T47D (cell line): ENCODE measurements around the gene PIM2.

Experiments
- DNase-seq, 2 experiments: peaks; one replicate each; pipeline versions ENCODE4 v3.0.0 to v3.0.0-alpha.2; 2011 to 2012; ENCODE audit warnings: low read depth in 1 of 2, low spot score in 1 of 2
- JUND ChIP-seq: IDR thresholded peaks from 2 replicates; pipeline ENCODE4 v1.6.1; 2012; ENCODE audit warnings: low read depth
- in situ Hi-C: cut with HindIII; loops from 2 replicates; pipeline ENCODE4 v1.10.0; 2016; ENCODE audit warnings: low sequenced_read_pairs, low pct_unique_long_range_greater_than_20kb

The PIM2 gene

DNA sequence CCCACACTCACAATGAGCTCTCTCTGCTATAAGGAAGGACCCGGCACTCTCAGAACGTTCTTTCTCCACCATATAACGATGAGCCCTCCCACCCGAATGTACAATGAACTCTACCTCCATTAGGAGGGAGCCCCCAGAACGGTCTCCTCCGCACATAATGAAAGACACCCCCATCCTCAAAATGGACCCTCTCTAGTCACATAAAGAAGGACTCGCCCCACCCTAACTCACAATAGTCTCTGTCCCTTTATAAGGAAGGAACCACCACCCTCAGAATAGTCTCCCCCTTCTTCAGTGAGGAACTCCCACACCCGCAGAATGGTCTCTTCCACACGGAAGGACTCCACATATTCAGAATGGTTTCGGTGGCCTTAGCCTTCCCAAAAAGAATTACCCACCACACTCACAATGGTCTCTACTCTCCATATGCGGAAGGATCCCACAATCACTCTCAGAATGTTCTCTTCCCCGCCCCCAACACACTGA is 7.9 kb downstream of the PIM2 start:
- in situ Hi-C loops: no loop called here
- no peak for TF ChIP-seq JUND
- DNase-seq: peak in 1 of 2 experiments; percentile 47

GRCh38 chrX:48909703-48910294 is 9.0 kb downstream of the PIM2 start:
- no peak for TF ChIP-seq JUND
- in situ Hi-C loops: no loop called here

DNA sequence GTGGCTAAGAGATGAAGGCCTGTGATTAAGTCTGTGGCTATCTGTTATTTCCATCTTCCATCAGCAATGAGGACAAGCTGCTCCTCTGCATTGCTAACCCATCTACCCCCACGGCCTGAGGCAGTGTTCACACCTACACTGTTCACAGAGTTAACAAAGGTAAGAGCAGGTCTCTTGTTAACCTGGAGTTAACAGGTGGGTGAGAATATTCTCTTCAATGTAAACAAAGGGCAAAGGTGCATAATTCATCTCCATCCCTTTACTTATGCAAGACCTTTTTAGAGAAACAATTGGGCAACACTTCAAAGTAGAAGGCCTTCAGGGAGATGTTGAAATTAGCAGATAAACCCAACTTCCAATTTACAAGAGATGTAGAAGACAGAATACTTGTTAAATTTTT is 10.2 kb downstream of the PIM2 start:
- DNase-seq: no peak
- TF ChIP-seq JUND: no peak
- in situ Hi-C loops: no loop called here

More at GRCh38 chrX:48909703-48910294, 9.0 kb downstream of the PIM2 start:
- DNase-seq: no peak

DNA sequence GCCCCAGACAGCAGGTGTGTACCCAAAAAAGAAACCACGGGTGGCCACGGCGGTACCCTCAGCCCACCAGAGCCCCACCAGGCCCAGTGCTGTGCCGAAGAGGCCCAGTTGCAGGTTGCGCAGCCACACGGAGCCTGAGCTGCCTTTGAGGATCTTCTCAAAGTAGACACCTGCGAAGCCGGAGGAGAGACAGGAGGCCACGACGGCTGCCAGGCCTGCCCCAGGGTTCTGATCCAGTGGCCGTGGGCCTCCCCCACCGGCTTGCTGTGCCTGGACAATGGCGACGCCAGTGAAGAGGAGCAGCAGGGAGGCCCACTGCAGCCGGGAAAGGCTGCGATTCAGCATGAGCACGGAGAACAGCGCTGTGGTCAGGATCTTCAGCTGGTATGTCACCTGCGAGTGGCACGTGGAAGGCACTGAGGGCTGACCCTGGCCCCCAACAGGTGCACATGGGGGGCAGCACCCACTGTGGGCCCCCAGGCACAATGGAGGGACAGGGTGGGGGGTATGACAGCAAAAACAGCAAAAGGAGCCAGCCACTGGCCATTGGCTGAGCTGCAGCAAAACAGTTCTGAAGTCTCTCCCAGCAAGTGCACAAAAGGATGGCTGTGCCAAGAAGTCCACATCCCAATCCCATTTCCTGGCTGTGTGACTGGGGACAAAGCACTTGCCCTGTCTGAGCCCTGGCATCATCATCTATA is 13.6 kb downstream of the PIM2 start:
- DNase-seq: no peak
- in situ Hi-C loops: no loop called here
- TF ChIP-seq JUND: no peak

DNA sequence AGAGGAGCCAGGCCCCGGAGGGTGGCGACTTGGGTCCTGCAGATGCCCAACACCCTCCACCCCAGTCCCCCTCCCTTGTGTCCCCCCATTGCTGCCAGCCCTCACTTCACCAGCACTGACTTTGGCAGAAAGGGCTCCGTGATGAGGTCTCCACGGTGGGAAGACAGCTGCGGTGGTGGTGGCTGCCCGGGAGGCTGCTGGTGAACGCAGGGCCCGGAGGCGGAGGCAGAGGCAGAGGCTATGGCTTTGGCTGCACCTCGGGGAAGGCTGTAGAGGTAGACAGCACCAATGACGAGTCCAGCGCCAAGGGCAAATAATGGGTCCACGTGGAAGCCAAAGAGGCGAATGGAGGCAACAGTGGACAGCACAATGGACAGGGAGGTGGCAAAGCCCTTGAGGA is 14.2 kb downstream of the PIM2 start:
- TF ChIP-seq JUND: no peak
- no peak for DNase-seq
- in situ Hi-C loops: no loop called here

DNA sequence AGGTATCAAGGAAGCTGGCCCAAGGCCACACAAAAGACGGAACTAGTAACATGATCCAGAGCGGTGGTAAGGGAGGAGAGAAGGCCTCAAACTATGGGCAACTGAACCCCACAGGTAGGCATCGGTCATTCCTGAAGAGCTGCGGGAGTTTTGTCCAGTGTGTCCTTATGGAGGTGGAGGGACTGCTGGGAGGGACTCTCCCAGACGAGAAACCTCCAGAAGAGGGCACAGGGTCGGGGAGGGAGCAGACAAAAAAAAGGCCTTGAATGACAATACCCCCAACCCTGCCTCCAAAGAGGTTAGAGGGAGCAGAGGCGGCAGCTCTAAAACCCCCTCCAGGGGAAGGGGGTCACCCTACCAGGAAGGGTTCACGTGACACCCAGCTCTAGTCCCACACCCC is 14.6 kb downstream of the PIM2 start:
- DNase-seq: no peak
- TF ChIP-seq JUND: no peak
- in situ Hi-C loops: no loop called here

DNA sequence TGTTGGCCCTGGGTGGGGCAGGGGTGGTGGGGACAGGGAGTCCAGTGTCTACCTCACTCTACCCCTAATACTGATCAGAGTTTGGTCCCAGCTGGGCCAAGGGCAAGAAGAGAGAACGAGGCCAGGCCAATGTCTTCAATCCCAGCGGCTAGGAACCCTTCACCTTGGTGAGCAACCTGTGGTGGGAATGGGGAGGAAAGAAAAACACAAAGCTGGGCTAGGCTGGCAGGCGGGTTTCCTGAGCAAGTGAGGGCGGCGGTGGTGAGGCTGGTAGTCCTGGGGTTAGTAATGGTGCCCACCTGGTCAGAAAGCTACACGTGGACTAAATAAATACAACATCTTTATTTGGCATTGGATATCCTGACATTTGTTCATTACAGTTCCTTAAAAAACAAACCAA is 15.5 kb downstream of the PIM2 start:
- DNase-seq: no peak
- in situ Hi-C loops: no loop called here
- TF ChIP-seq JUND: no peak

- in situ Hi-C loops: no loop called here
These were observed 16.0 kb downstream of the PIM2 start for GRCh38 chrX:48902776-48903175.

DNA sequence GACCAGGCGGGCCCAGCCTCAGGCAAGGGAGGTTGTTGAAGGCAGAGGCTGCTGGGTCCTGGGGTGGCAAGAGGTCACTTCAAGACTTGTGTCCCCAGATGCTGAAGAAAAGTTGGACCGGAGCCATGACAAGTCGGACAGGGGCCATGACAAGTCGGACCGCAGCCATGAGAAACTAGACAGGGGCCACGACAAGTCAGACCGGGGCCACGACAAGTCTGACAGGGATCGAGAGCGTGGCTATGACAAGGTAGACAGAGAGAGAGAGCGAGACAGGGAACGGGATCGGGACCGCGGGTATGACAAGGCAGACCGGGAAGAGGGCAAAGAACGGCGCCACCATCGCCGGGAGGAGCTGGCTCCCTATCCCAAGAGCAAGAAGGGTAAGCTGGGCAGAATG is 16.7 kb downstream of the PIM2 start:
- no peak for DNase-seq

More at GRCh38 chrX:48902776-48903175, 16.0 kb downstream of the PIM2 start:
- DNase-seq: no peak
- no peak for TF ChIP-seq JUND

DNA sequence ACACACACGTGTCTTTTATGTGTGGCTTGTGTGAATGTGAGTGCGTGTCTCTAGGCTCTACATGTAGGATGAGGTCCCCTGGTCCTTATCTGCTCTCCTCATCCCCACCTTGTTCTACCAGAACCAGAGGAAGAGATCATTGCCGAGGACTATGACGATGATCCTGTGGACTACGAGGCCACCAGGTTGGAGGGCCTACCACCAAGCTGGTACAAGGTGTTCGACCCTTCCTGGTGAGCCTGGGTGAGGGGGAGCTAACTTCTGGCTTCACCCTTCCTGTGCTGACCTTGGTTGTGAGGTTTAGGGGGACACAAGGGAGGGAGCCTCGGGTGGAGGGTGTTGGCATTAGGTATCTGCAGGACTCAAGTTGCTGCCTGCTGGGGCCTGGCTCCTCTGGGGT is 17.8 kb downstream of the PIM2 start:
- in situ Hi-C loops: no loop called here
- TF ChIP-seq JUND: no peak
- no peak for DNase-seq

More for the DNA sequence above, 16.7 kb downstream of the PIM2 start:
- in situ Hi-C loops: no loop called here
- TF ChIP-seq JUND: no peak

GRCh38 chrX:48899078-48899410 is 19.8 kb downstream of the PIM2 start:
- DNase-seq: no peak
- no peak for TF ChIP-seq JUND
- in situ Hi-C loops: no loop called here

- peak; percentile 82 to 98 for DNase-seq
- TF ChIP-seq JUND: 0 out of 2 replicates have a peak, but pooled peaks have one; percentile 16
- in situ Hi-C loops: no loop called here
These were observed 21.1 kb downstream of the PIM2 start, which contains the start of the genes PQBP1 and TIMM17B for GRCh38 chrX:48897625-48898306. Gene PQBP1 (plus strand): TSS chrX:48897930. CDS start chrX:48898510, 580 bp downstream. Gene TIMM17B (minus strand): TSS chrX:48897768. CDS start chrX:48897749, 19 bp downstream.

DNA sequence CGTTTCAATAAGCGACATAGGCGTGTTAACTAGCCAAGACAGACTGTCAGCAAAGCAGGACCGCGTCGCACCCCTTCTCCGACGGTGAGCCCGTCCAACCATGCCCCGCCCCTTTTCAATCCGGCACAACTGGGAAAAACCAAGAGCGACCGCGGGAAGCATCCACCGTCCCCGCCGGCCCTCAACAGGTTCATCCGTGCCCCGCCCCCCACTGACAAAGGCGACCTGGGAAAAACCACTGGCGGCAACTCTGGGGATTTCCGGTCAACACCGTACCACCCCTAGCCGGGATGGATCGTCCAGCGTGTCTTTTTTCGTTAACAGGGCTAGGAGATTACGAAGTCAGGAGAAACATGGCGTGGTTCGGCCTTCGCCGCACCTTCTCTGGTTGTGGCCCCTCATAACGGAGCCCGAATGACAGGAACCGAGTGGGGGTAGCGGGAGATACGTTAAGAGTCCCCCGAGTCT is 21.6 kb downstream of the PIM2 start:
- in situ Hi-C loops: no loop called here
- no peak for TF ChIP-seq JUND
- DNase-seq: peak; percentile 37 to 94
